DMS114 treated with DMSO at 0.1 percent for 48 hours (cell line): ENCODE measurements around the gene BIRC7.

Experiments
- DNase-seq: peaks from one replicate; lab custom pipeline; 2025; ENCODE audit not compliant: unreplicated experiment; lab: John Stamatoyannopoulos, UW

Gene BIRC7, protein sequence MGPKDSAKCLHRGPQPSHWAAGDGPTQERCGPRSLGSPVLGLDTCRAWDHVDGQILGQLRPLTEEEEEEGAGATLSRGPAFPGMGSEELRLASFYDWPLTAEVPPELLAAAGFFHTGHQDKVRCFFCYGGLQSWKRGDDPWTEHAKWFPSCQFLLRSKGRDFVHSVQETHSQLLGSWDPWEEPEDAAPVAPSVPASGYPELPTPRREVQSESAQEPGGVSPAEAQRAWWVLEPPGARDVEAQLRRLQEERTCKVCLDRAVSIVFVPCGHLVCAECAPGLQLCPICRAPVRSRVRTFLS

DNA sequence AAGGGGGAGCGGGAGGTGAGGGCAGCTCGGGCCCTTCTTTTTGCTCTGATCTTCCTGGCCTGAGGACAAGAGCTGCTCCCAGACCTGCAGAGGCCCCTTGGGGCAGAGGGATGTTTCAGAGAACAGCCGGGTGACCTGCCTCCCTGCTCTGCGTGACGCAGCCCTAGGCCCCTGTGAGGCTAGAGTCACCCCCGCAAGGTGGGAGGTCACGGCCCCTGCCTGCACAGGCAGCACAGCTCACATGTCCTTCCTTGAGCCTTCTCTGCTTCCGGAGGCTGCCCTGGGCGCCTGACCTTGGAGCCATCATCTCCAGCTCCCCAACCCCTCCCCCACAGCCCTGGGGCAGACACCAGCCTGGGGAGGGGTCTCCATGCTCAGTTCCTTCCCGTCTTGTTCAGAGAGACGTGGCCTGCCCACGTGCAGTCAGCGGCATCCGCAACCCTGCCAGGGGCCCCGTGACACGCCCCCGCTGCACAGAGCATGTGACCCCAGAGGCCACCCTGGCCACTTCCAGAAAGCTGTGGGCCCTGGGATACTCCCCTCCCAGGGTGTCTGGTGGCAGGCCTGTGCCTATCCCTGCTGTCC is at the start of gene BIRC7:
TSS of gene BIRC7 (plus strand) at position 507 of the 585 bp plus-strand sequence. CDS start 192 bp downstream, outside the sequence.
- DNase-seq, result no peak

DNA sequence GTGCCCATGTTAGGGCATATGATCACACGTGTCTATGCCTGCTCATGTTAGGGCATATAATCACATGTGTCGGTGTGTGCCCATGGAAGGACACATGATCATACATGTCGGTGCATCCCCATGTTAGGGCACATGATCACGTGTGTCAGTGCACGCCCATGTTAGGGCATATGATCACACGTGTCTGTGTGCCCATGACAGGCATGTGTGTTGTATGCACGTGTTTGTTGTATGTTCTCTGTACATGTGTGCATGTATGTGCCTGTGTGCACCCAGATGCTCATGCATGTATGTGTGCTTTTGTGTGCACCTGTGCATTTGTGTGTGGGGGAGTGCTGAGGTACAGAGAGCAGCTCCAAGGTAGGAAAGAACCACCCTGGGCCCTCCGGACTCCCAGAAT is 49.6 kb upstream of the BIRC7 start:
- DNase-seq, result no peak

DNA sequence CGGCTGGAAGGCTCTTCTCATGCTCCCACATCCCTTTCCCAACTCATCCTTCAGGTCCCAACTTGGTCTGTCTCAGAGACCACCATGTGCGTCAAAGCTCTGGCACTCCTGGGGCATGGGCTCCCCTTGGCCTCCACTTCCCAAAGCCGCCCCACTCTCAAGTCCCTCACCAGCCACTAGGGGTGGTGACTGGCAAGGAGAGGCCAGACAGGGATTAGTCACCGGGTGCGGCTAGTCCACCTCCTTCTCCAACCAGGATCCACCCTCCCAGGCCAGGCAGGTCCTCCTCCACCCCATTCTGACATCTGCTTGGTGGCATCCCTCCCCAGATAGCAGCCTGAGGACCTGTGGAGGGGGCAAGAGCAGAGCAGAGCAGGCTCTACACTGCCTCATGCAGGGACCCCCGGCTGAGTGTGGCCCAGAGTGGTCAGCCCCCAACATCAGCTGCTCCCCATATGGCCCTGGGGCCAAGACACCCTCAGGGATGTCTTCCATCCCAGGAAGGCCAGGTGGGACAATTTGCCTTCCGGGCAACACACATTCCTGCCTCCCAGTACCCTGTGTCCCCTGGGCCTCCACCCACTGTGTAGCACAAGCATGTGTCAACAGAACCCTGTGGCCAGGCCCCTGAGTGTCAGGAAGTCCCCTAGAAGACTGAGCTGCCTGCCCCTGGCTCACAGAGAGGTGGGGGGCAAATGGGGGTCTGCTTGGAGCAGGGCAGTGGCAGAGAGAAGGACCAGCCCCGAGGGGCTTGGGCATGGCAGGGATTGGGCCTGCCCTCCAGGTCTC is 49.0 kb upstream of the BIRC7 start:
- DNase-seq, result no peak

DNA sequence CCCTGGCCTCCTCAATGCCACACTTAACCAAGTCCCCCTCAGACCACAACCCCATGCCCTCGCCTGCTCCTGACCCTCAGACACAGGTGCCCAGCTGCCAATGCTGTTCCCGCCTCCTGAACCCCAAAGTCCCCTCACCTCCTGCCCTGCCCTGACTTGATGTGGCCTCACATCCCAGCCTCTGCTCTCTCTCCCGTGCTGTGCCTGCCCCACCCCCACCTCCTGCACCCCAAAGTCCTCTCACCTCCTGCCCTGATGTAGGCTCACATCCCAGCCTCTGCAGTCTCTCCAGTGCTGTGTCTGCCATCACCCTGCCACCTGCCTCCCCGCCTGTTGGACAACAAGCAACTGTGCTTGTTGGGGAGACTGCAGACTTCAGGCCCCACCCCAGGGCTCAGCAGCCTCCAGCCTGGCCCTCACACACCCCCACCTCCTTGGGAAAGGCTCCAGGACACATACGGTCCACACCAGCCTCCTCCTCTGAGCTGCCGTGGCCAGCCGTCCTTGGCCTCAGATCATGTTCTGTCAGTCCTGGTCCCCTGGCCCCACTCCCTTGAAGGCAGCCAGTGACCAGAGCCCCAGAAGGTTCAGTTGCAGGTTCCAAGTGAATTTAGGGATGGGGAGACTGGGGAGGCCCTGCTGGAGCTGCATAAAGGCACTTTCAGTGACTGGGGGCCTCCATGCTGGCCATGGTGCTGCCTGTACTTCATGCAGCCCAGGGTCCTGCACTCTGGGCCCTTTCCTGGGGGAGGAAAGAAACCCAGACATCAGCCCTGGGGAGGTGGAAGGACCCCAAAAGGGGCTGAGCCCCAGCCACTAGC is 48.2 kb upstream of the BIRC7 start:
- DNase-seq, result no peak

DNA sequence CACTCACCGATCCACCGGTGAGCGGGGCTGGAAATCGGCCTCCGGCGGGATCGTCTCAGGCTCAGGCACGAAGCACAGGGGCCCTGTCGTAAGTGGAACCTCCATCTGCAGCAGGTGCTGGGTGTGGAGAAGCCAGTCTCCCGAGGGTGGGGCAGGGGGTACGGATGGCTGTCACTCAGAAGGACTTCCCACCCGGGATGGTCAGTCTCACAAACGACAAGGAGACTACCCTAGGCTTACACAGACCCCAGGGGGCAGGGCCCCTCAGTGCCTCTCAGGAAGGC is 47.6 kb upstream of the BIRC7 start:
- DNase-seq, result no peak

DNA sequence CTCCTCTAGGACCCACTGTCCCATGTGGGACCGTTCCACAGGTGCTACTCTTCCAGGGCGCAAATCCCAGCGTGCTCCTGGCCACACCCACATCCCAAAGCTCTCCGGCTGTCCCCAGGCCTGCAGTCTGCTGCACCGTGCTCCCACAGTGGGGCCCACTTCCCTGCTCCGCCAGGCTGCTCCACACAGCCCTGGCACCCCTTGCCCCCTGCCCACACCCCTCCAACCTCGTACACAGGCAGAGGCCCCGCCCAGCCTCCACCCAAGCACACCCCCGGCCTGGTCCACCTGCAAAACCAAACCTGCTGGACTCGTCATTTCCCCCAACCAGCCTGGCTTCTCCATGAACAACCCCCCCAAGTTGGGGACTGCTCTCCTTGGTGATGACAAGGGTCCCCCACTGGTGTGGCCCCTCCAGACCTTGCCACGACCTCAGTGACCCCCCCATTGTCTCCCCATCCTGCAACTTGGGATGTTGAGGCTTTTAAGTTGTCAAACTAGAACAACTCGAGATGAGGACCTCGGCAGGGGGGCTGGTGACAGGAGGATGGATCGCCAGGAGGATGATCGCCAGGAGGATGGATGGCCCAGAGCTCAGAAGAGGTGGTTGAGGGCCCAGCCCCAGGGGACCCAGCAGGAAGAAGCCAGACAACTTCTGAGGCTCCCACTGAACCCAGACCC is 46.9 kb upstream of the BIRC7 start:
- no peak for DNase-seq

DNA sequence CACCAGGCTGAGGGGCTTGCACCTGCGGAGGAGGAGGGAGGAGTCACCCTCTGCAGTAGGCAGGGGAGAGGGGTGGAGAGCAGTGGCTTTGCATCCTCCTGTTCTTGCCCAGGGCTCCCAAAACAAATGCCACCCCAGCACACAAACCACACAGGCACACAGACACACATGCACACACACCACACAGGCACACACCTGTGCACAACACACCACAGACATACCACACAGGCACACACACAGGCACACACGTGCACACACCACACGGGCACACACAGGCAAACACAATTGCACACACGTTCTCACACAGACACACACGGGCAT is 46.4 kb upstream of the BIRC7 start:
- DNase-seq, result no peak

DNA sequence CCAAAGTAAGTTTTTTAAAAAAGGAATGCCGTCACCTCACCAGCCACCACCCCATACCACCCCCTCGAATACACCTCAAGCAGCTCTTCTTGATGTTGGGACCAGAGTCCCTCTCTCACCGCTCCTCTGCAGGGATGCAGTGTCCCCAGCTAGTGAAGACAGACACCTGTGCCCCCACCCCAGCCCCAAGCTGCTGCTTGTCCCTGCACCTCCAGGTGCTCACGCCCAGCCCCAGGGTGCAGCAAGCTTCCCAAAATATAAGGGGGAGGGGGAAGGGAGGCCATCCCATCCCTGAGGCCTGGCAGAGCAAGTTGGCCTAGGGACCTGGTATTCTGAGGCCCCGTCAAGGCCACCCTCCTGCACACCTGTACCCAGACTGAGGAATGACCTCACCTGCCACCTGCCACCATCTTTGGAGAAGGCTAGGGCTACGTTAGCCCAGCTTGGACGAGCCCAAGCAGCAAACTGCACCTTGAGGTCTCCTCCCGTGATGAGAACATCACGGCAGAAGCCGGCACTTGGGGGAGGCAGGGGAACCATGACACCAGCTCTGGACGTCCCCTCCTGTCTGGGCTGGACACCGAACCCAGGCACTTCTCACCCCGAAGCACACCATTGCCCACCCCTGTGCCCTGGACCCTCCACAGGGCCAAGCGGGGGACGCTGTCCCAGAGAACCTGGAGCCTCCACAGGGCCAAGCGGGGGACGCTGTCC is 45.7 kb upstream of the BIRC7 start:
- DNase-seq, result no peak

DNA sequence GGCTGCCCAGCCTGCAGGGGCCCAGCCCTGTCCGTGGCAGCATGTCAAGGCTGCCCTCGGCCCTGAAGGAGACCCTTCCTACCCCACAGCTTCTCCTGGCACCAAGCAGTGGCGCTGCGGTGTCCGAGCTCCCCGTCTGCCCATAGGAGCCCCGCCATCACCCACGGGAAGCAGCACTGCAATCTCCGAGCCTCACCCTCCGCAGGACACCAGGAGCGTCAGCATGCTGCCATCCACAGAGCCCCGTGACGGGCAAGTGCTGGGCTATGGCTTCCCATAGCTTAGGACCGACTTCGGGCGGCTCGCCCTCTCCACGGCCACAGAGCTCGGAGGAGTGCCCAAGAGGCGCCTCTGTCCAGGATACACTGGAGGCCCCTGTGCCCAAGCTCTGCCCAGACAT is 44.9 kb upstream of the BIRC7 start:
- no peak for DNase-seq

DNA sequence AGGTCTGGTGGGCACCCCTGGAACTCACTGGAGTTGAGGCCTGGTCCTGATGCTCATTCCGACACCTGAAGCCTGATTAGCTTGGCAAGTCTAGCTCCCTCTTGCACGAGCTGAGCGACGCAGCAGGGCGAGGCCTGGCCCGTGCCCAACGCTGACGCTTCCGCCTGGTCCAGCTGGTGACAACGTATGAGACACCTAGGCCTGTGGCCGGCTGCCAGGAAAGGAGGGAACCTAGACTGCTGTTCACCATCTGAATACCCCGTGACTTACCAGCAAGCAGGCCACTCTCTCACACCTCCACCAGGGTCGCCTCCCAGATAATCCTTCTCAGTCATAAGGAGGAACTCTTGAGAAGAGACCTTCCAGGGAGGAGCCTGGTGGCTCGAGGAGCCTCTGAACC is 44.3 kb upstream of the BIRC7 start:
- no peak for DNase-seq

DNA sequence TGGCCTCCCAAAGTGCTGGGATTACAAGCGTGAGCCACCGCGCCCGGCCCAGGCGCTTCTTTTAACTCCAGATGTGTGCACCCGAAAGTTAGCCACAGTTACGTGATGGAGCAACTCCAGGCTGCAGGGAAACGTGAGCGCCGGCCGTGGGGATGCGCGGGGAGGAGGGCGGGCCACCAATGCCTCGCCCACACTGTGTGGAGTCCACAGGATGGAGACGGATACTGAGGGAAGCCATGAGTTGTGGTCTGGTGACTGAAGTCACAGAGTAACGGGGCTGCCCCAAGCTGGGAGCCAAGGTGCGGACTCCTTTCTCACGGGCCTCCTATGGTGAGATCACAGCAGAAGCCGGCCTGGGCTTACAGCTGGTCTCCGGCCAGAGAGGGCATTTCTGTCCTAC is 43.0 kb upstream of the BIRC7 start:
- DNase-seq, result no peak

DNA sequence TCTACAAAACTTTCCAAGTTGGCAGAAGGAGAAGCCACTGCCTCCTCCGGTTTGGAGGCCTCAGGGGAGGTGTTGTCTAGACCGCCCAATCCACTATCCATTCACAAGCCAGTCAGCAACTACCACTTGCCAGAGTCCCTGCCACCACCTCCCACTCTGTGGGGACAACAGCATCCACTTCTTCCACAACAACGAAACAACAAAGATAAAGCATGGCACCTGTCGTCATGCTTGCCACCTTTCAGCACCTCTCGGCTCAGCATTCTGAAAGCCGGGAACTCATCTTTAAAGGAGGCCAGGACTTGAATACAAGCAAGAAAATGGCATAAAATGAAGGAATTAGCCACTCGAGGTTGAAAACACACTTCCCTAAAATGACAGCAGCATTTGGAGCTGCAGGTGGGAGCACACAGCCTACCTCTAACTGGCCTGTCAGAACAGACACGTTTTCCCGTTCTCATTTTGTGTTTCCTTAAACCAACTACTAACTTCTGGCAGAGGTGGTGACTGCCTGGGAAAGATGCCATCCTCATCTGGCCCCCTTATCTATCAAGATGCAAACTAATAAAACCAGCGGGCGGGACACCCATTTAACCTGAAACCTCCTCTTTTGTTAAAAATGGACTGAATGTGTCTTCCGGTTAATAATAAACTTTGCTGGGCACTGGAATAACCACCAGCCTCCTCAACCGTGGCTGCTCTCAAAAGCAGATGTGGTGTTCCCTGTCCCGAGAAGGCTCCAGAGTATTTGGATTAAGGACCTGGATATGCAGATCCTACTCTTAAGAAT is 41.5 kb upstream of the BIRC7 start:
- no peak for DNase-seq

DNA sequence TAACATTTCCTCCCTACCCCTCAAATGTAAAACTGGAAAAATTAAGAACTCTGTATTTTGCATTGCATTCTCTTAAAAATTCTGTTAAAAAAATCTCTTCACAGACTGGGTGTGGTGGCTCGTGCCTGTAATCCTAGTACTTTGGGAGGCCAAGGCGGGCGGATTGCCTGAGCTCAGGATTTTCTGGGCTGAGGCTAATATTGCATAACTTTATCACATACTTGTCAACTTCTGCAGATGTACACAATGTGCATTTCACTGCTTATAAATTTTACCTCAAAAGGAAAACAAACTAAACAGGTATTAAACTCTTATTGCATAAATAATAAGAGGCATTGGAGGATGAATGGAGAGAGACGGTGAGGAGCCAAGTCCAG is 40.9 kb upstream of the BIRC7 start:
- no peak for DNase-seq

DNA sequence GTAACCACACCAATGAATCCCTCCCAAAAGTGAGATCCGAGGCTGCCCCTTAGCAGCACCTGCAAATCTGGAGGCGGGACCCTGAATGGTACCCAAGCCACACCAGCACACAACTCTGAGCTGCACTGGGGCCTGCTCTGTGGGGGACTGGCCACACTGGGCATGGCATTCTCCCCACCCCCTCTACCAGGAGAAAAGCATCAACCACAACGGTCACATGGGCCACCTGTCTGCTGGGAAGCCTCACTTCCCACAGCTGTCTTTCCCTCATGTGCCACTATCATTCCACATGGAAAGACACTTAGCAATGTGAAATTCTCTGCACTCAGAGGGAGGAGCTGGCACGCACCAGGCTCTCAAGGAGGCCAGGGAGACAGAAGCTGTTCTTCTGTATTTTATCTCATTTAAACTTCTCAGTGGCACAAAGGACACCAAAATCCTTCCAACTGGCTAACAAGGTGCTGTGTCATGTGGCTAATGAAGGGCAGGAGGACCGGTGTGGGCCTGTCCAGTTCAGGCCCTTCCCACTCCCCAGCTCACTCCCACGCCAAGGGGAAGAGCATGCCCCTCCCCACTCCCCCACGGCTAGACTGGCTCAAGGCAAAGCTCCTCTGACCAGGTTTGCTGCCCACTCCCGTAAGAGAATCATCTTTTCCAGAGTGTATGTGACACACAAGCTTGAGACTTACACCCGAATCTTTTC is 38.8 kb upstream of the BIRC7 start:
- DNase-seq, result no peak

DNA sequence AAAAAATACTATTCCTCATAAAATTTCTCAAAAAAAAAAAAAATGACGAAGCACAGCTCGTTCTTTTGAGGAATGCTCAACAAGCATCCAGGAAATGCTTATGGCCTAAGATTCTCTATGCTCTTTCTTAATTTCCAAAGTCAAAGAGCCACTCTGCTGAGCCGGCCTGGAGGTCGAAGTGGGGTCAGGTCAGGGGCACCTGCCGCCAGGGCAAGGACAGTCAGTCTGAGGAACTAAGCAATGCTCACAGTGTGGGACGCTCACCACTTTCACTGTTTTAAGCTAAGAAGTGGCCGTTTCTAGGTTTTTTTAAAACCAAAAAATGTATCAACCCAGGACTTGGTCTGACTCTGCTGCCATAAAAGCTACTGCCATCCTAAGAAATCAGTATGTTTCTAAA is 37.1 kb upstream of the BIRC7 start:
- no peak for DNase-seq

DNA sequence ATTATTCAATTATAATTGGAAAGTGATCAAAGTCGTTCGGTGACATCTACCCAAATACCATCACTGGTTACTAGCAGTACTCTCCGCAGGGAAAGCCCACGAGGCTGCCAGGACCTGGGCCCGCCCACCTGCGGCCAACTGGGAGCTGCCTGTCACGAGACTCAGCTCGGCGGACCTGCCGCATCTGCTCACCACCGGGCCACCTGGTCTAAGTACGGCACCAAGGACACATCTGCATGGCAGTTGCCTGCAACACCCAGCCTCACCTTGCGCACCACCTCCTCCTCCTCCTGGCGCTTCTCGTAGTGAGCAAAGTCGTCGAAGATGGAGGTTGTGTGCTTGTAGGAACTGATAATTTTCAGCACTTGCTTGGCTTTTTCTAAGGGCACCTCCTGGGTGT is 33.7 kb upstream of the BIRC7 start:
- DNase-seq, result no peak

DNA sequence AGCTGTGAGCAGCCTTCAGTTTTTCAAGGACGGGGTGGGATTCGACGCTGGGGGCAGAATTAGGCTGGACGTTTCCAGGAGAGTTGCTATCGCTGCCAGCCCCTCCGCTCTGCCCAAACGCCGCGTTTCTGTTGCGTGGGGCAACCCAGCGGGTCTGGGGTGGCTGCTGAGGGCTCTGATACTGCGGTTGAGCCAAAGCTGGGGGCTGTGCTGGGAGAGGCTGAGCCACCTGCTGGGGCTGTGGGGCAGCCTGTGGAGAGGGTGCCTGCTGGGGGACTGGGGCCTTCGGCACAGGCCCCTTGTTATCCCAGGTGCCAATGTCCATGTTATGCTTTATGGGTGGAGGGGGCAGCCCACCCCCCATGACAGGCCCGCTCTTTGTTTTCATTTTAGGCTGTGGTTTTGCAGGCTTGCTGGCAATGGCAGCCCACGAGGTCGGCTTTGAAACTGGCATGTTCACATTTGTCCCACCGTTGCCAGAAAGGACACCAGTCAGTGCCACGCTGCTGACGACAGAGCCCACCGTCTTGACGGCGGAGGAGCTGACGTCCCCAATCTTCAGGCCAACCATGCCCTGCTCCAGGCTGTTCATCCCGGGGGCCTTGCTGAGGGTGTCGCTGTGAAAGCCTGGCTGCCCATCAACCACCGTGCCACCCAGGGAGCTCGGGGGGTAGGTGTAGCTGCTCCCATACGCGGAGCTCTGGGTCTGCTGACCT is 32.7 kb upstream of the BIRC7 start:
- no peak for DNase-seq

DNA sequence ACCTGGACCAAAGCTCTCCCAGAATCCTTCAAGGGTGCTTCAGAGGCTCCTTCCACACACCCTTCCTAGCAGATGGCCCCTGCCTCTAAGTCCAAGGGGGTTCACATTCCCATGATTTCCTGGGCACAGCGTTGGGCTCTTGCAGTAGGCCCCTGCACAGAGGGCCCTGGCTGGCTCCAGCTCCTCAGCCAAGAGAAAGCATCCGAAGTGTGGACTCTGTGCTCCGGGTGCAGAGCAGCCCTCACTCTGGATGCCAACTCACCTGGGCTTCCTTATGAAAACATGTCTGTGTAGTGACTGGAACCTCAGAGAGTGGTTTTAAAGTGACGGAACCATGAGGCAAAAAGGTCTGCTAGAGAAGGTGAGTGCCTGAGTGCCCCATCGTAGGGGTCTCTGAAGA is 31.3 kb upstream of the BIRC7 start:
- no peak for DNase-seq

DNA sequence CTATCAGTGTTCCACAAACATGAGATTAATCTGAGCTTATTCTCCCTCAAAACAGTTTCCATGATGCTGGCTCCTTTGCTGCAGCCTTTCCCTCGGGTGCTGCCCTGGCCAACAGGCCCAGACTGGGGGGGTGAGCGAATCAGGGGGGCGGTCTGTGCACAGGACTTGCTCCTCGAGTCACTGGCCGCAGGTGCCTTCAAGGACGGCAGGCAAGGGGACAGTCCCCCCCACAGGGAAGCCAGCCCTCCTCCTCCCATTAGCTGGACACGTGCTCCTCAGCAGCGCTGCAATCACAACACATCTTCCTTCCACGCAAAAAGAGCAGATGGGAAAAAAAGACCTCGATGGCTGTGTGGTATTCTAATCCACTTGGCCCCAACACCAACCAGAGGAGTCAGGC is 29.8 kb upstream of the BIRC7 start:
- no peak for DNase-seq
